H9 (cell line): Measurements from ENCODE around the gene MMP14. TPM values are rescaled to one million over a fixed set of nuclear protein-coding genes. Genes with fewer than 3 reads are reported as not detected.
A peak's percentile ranks its signal among the peaks of the same experiment; 100 is the strongest.

Source experiments
- DNase-seq: peaks from one replicate; pipeline ENCODE4 v3.0.0-alpha.2; 2017
- H2AFZ ChIP-seq: one replicate; pipeline ENCODE4 v1.6.1; 2013; ENCODE audit warnings: mild to moderate bottlenecking, low read length, control low read depth, moderate library complexity
- H2AK5ac ChIP-seq: 2 replicates; pipeline ENCODE4 v1.6.1; 2013; ENCODE audit warnings: low read length, control low read depth, mixed read lengths; ENCODE audit not compliant: insufficient read length
- H2BK120ac ChIP-seq: one replicate; pipeline ENCODE4 v1.6.1; 2013; ENCODE audit warnings: low read depth, mild to moderate bottlenecking, low read length, control low read depth, inconsistent platforms; ENCODE audit not compliant: poor library complexity, severe bottlenecking
- H2BK12ac ChIP-seq: 2 replicates; pipeline ENCODE4 v1.6.1; 2013; ENCODE audit warnings: low read length, control low read depth, mixed read lengths, low read depth; ENCODE audit not compliant: insufficient read length
- H2BK15ac ChIP-seq: 2 replicates; pipeline ENCODE4 v1.6.1; 2013; ENCODE audit warnings: low read depth, low read length, control low read depth
- H2BK20ac ChIP-seq: one replicate; pipeline ENCODE4 v1.6.1; 2013; ENCODE audit warnings: low read depth, mild to moderate bottlenecking, low read length, control low read depth, inconsistent platforms; ENCODE audit not compliant: poor library complexity, severe bottlenecking
- H2BK5ac ChIP-seq: 2 replicates; pipeline ENCODE4 v1.6.1; 2013; ENCODE audit warnings: low read length, control low read depth, mixed read lengths; ENCODE audit not compliant: insufficient read length
- H3K14ac ChIP-seq: 2 replicates; pipeline ENCODE4 v1.6.1; 2013; ENCODE audit warnings: low read length, control low read depth; ENCODE audit not compliant: insufficient read depth
- H3K18ac ChIP-seq: 2 replicates; pipeline ENCODE4 v1.6.1; 2013; ENCODE audit warnings: low read depth, mild to moderate bottlenecking, mixed read lengths, low read length, control low read depth; ENCODE audit not compliant: insufficient read length
- H3K23ac ChIP-seq: 2 replicates; pipeline ENCODE4 v1.6.1; 2013; ENCODE audit warnings: low read length, control low read depth, mixed read lengths, low read depth; ENCODE audit not compliant: insufficient read length
- H3K23me2 ChIP-seq: 2 replicates; pipeline ENCODE4 v1.6.1; 2013; ENCODE audit warnings: low read depth, mild to moderate bottlenecking, mixed read lengths, low read length, control low read depth; ENCODE audit not compliant: insufficient read length, poor library complexity, severe bottlenecking
- H3K27ac ChIP-seq: 2 replicates; pipeline ENCODE4 v1.5.1; 2013; ENCODE audit warnings: low read length, control low read depth, mixed read lengths, low read depth; ENCODE audit not compliant: insufficient read length
- H3K27me3 ChIP-seq: 2 replicates; pipeline ENCODE4 v1.6.1; 2013; ENCODE audit warnings: low read length, control low read depth, inconsistent platforms; ENCODE audit not compliant: insufficient read depth
- H3K4ac ChIP-seq: 2 replicates; pipeline ENCODE4 v1.6.1; 2013; ENCODE audit warnings: low read depth, mild to moderate bottlenecking, control low read depth, inconsistent platforms, low read length, moderate library complexity
- H3K4me1 ChIP-seq: 2 replicates; pipeline ENCODE4 v1.6.1; 2013; ENCODE audit warnings: low read length, control low read depth, inconsistent platforms; ENCODE audit not compliant: insufficient read depth
- H3K4me2 ChIP-seq: 2 replicates; pipeline ENCODE4 v1.6.1; 2013; ENCODE audit warnings: low read length, control low read depth, mixed read lengths; ENCODE audit not compliant: insufficient read length, insufficient read depth
- H3K56ac ChIP-seq: 2 replicates; pipeline ENCODE4 v1.6.1; 2013; ENCODE audit warnings: low read depth, mild to moderate bottlenecking, mixed read lengths, low read length, control low read depth; ENCODE audit not compliant: insufficient read length
- H3K79me1 ChIP-seq: 2 replicates; pipeline ENCODE4 v1.6.1; 2013; ENCODE audit warnings: low read depth, mild to moderate bottlenecking, moderate library complexity, low read length, control low read depth, inconsistent platforms; ENCODE audit not compliant: insufficient read depth, poor library complexity, severe bottlenecking
- H3K79me2 ChIP-seq: 2 replicates; pipeline ENCODE4 v1.6.1; 2013; ENCODE audit warnings: low read length, control low read depth, inconsistent platforms; ENCODE audit not compliant: insufficient read depth
- H3K9ac ChIP-seq: 2 replicates; pipeline ENCODE4 v1.6.1; 2013; ENCODE audit warnings: low read length, control low read depth, mixed read lengths; ENCODE audit not compliant: insufficient read length; ENCODE audit errors: extremely low read depth
- H3K9me3 ChIP-seq: one replicate; pipeline ENCODE4 v1.6.1; 2013; ENCODE audit warnings: low read depth, low read length, inconsistent platforms; ENCODE audit not compliant: control insufficient read depth
- H3T11ph ChIP-seq: one replicate; pipeline ENCODE4 v1.6.1; 2013; ENCODE audit warnings: mild to moderate bottlenecking, low read length, control low read depth, inconsistent platforms
- H4K20me1 ChIP-seq: one replicate; pipeline ENCODE4 v1.6.1; 2013; ENCODE audit not compliant: control insufficient read depth, insufficient read length, insufficient read depth
- H4K5ac ChIP-seq: 2 replicates; pipeline ENCODE4 v1.6.1; 2013; ENCODE audit warnings: low read depth, mild to moderate bottlenecking, mixed read lengths, low read length, control low read depth; ENCODE audit not compliant: insufficient read length
- H4K8ac ChIP-seq: replicated peaks from 2 replicates; pipeline ENCODE4 v1.6.1; 2013; ENCODE audit warnings: low read length, control low read depth, mixed read lengths, low read depth; ENCODE audit not compliant: insufficient read length
- H4K91ac ChIP-seq: 2 replicates; pipeline ENCODE4 v1.6.1; 2013; ENCODE audit warnings: low read depth, mild to moderate bottlenecking, moderate library complexity, mixed read lengths, low read length, control low read depth; ENCODE audit not compliant: insufficient read length
- H3K27ac Mint-ChIP-seq, 3 experiments: 2 replicates in 2 of 3; 3 replicates in 1 of 3; pipeline ENCODE4 v1.8.0; 2020 to 2021; ENCODE audit warnings: mixed read lengths in 3 of 3, mild to moderate bottlenecking in 1 of 3, moderate library complexity in 1 of 3
- H3K27me3 Mint-ChIP-seq: 2 replicates; pipeline ENCODE4 v1.8.0; 2021; ENCODE audit warnings: low read depth, mild to moderate bottlenecking, moderate library complexity, mixed read lengths
- H3K36me3 Mint-ChIP-seq, 3 experiments: 2 replicates in 2 of 3; 3 replicates in 1 of 3; pipeline ENCODE4 v1.8.0; 2020 to 2021; ENCODE audit warnings: low read depth in 3 of 3, mixed read lengths in 3 of 3; ENCODE audit not compliant: insufficient read depth in 1 of 3
- H3K4me1 Mint-ChIP-seq, 2 experiments: 2 replicates each; pipeline ENCODE4 v1.8.0; 2020; ENCODE audit warnings: mixed read lengths in 2 of 2
- H3K4me3 Mint-ChIP-seq, 2 experiments: 2 replicates in 1 of 2; 3 replicates in 1 of 2; pipeline ENCODE4 v1.8.0; 2020 to 2021; ENCODE audit warnings: mild to moderate bottlenecking in 2 of 2, mixed read lengths in 2 of 2, moderate library complexity in 1 of 2
- H3K9me3 Mint-ChIP-seq, 2 experiments: 2 replicates in 1 of 2; 3 replicates in 1 of 2; pipeline ENCODE4 v1.8.0; 2020; ENCODE audit warnings: mild to moderate bottlenecking in 2 of 2, mixed read lengths in 2 of 2, moderate library complexity in 1 of 2
- WGBS: extraction: QIAGEN DNeasy Blood & Tissue Kit; methylation state at CpG from one replicate; pipeline ENCODE4 v1.1.7; 2013; ENCODE audit warnings: missing lambda C conversion rate, low lambda C conversion rate, mixed read lengths; ENCODE audit not compliant: insufficient read length; ENCODE audit errors: extremely low coverage; 5-methylcytosine and 5-hydroxymethylcytosine counted together
- total RNA-seq: library from RNA; stranded (reverse); gene quantifications from 2 replicates; pipeline ENCODE4 v1.2.1, GENCODE V29; 2021
- TF ChIP-seq, protein P1 (sequence below): fragments of 200-600 bp; sonication (generic); conservative IDR thresholded peaks from 3 replicates; pipeline ENCODE4 v1.8.0; 2021; ENCODE audit warnings: antibody characterized with exemption, mild to moderate bottlenecking

MMP14 gene
- total RNA-seq, 1 experiment from 2014 or later, result 56.5 TPM

DNA sequence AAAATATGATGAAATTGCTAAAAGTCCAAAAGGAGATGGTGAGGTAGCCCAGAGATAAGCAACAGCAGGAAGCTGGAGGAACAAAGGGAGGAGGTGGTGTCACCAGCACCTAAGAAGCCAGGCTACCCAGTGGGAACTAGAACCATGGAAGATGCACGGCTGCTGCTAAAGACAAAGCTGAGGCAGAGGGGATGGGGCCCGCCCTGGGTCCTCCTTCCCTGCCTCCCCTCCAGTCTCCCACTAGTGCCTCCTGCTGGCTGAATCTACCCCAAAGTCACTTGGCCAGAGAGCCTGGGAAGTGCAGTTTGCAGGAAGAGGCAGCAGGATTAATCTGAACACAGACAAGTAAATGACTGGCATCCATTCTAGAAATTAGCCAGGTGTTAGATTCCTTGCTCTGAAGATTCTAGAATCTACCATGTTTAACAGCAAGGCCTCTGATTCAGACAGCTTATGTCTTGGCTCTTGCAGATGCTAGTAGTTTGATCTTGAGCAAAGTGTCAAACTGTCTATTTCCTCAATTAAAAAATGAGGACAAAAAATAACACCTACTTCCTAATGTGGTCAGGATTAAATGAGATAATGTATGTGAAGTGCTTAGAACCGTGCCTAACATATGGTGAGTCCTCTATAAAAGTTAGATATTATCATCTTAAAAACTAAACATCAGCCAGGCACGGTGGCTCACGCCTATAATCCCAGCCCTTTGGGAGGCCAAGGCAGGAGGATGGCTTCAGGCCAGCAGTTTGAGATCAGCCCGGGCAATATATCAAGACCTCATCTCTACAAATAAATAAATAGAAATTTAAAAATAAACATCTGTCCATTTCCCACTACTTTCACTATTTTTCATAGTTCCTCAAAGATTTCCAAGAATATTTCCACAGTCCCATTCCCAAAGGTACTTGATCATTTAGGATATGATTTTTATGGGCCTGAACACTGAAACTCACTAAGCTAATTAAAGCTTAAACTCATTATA lies 29.3 kb downstream of the MMP14 start:
- no peak overlapping the region for H3K14ac ChIP-seq
- H3K9me3 ChIP-seq, result no peaks in the 10 kb centered on the region
- no peaks in the 10 kb centered on the region for H3K9me3 Mint-ChIP-seq
- H4K91ac ChIP-seq, result no peak overlapping the region
- H3K27me3 ChIP-seq, result no peaks in the 10 kb centered on the region
- no peak overlapping the region for H2AFZ ChIP-seq
- H3K36me3 Mint-ChIP-seq, result no peaks in the 10 kb centered on the region; a peak in 1 of 7 replicates
- H2BK12ac ChIP-seq, result no peak overlapping the region
- H3K4me3 Mint-ChIP-seq, result no peak overlapping the region
- no peak overlapping the region for H3K23ac ChIP-seq
- H3K4me1 ChIP-seq, result no peaks in the 10 kb centered on the region
- H3K4me1 Mint-ChIP-seq, result peaks cover 4 to 13% of the 10 kb centered on the region in 2 experiments
- no peak overlapping the region for H2AK5ac ChIP-seq
- TF ChIP-seq, protein P1, sequence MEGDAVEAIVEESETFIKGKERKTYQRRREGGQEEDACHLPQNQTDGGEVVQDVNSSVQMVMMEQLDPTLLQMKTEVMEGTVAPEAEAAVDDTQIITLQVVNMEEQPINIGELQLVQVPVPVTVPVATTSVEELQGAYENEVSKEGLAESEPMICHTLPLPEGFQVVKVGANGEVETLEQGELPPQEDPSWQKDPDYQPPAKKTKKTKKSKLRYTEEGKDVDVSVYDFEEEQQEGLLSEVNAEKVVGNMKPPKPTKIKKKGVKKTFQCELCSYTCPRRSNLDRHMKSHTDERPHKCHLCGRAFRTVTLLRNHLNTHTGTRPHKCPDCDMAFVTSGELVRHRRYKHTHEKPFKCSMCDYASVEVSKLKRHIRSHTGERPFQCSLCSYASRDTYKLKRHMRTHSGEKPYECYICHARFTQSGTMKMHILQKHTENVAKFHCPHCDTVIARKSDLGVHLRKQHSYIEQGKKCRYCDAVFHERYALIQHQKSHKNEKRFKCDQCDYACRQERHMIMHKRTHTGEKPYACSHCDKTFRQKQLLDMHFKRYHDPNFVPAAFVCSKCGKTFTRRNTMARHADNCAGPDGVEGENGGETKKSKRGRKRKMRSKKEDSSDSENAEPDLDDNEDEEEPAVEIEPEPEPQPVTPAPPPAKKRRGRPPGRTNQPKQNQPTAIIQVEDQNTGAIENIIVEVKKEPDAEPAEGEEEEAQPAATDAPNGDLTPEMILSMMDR, result peak; percentile 84
- no peaks in the 10 kb centered on the region for H3K23me2 ChIP-seq
- no peak overlapping the region for H4K5ac ChIP-seq
- no peak overlapping the region for H3K18ac ChIP-seq
- H2BK120ac ChIP-seq, result no peak overlapping the region
- DNase-seq, result peak; percentile 84
- no peaks in the 10 kb centered on the region for H3K79me1 ChIP-seq
- H3K79me2 ChIP-seq, result no peaks in the 10 kb centered on the region
- no peak overlapping the region for H2BK15ac ChIP-seq
- WGBS, result no CpG with 5 or more reads among the region's 6 CpGs
- H4K8ac ChIP-seq, result no peak overlapping the region
- no peak overlapping the region for H3K4ac ChIP-seq
- H2BK20ac ChIP-seq, result no peak overlapping the region
- no peak overlapping the region for H3T11ph ChIP-seq
- no peak overlapping the region for H2BK5ac ChIP-seq
- no peak overlapping the region for H3K27ac ChIP-seq
- H4K20me1 ChIP-seq, result no peaks in the 10 kb centered on the region
- H3K27ac Mint-ChIP-seq, result no peak overlapping the region
- no peak overlapping the region for H3K9ac ChIP-seq
- no peak overlapping the region for H3K4me2 ChIP-seq
- H3K27me3 Mint-ChIP-seq, result no peaks in the 10 kb centered on the region
- H3K56ac ChIP-seq, result no peak overlapping the region
